Measurements from ENCODE around the gene C1QTNF4.
"Not testable (repeated sequence)": the region's sequence is repeated elsewhere in the genome, so short reads cannot be mapped to it uniquely, and the experiment has no call there.

GRCh38 chr11:47640506-47640905, 46.3 kb upstream of the C1QTNF4 start:
- TF ChIP-seq CTCF, EZH2phosphoT487, EZH2 (IDR thresholded peaks at IDR 0.05): not testable (repeated sequence)

All from neural progenitor cell (in vitro differentiated cells).